ENCODE data around the gene TFPI.
"Not testable (repeated sequence)": the region's sequence is repeated elsewhere in the genome, so short reads cannot be mapped to it uniquely, and the experiment has no call there.

Gene TFPI

GRCh38 chr2:187542123-187542522, 12.1 kb downstream of the TFPI start:
- TF ChIP-seq, protein P1, sequence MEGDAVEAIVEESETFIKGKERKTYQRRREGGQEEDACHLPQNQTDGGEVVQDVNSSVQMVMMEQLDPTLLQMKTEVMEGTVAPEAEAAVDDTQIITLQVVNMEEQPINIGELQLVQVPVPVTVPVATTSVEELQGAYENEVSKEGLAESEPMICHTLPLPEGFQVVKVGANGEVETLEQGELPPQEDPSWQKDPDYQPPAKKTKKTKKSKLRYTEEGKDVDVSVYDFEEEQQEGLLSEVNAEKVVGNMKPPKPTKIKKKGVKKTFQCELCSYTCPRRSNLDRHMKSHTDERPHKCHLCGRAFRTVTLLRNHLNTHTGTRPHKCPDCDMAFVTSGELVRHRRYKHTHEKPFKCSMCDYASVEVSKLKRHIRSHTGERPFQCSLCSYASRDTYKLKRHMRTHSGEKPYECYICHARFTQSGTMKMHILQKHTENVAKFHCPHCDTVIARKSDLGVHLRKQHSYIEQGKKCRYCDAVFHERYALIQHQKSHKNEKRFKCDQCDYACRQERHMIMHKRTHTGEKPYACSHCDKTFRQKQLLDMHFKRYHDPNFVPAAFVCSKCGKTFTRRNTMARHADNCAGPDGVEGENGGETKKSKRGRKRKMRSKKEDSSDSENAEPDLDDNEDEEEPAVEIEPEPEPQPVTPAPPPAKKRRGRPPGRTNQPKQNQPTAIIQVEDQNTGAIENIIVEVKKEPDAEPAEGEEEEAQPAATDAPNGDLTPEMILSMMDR (IDR thresholded peaks at IDR 0.05; ENCODE audit: low read depth, low read length): no peak
- DNase-seq (ENCODE audit: low read depth, low spot score): no peak
- in situ Hi-C loops (cut with HindIII; ENCODE audit: low sequenced_read_pairs): no loop called here
- H3K4me3 ChIP-seq (ENCODE audit: low read depth, low read length): no peak overlapping the region

- no peak overlapping the region for H3K4me3 ChIP-seq (ENCODE audit: low read depth, low read length)
- in situ Hi-C loops (cut with HindIII; ENCODE audit: low sequenced_read_pairs): no loop called here
- peak; percentile 95 for DNase-seq (ENCODE audit: low read depth, low spot score)
- TF ChIP-seq, protein P1 (IDR thresholded peaks at IDR 0.05; ENCODE audit: low read depth, low read length): no peak
Measured at GRCh38 chr2:187541086-187542085, 12.8 kb downstream of the TFPI start.

DNA sequence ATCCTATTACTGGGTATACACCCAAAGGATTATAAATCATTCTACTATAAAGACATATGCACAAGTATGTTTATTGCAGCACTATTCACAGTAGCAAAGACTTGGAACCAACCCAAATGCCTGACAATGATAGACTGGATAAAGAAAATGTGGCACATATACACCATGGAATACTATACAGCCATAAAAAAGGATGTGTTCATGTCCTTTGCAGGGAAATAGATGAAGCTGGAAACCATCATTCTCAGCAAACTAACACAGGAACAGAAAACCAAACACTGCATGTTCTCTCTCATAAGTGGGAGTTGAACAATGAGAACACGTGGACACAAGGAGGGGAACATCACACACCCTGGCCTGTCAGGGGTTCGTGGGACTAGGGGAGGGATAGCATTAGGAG, 16.0 kb downstream of the TFPI start:
- DNase-seq (ENCODE audit: low read depth, low spot score); in situ Hi-C loops (cut with HindIII; ENCODE audit: low sequenced_read_pairs); H3K4me3 ChIP-seq (ENCODE audit: low read depth, low read length): not testable (repeated sequence)

GRCh38 chr2:187535381-187535780, 18.9 kb downstream of the TFPI start:
- DNase-seq (ENCODE audit: low read depth, low spot score); H3K4me3 ChIP-seq (ENCODE audit: low read depth, low read length); in situ Hi-C loops (cut with HindIII; ENCODE audit: low sequenced_read_pairs): not testable (repeated sequence)

GRCh38 chr2:187532333-187533120, 21.7 kb downstream of the TFPI start:
- TF ChIP-seq, protein P1 (IDR thresholded peaks at IDR 0.05; ENCODE audit: low read depth, low read length): no peak
- in situ Hi-C loops (cut with HindIII; ENCODE audit: low sequenced_read_pairs): no loop called here
- H3K4me3 ChIP-seq (ENCODE audit: low read depth, low read length): no peak overlapping the region
- DNase-seq (ENCODE audit: low read depth, low spot score): no peak

DNA sequence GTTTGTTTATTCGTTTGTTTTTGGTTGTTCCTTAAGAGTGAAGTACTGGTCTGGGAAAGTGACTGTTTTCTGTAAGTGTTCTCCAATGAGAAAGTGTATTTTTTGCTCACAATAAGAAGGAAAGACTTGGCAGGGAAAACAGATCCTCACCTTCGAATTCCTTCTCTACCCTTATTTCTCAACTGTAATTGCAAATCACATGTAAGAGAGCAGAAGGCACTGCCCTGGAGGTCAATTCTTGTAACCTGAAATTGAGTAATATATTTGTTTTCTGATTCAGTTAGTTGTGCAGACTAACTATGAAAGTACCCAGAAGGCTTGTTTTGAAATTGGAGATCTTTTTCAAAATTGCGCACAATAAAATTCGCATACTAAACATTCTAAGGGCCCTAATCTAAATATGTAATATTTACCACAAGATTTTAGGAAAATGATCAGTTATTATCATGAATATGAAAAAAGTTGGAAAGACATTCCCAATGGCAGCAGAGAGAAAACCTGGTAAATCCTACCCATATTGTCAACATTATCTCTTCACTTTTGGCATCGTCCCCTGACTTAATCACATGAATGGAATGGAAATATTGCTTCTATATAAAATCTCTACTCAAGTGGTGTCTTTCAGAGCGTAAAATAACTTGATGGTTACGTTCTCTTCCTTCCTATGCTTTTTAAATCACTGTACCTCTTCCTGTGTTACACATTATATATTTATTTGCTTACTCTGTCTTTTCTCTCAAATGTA, 24.1 kb downstream of the TFPI start:
- TF ChIP-seq, protein P1 (IDR thresholded peaks at IDR 0.05; ENCODE audit: low read depth, low read length): no peak
- DNase-seq (ENCODE audit: low read depth, low spot score): no peak

GRCh38 chr2:187529248-187529976, 24.8 kb downstream of the TFPI start:
- DNase-seq (ENCODE audit: low read depth, low spot score): no peak
- TF ChIP-seq, protein P1 (IDR thresholded peaks at IDR 0.05; ENCODE audit: low read depth, low read length): no peak
- H3K4me3 ChIP-seq (ENCODE audit: low read depth, low read length): no peak overlapping the region
- in situ Hi-C loops (cut with HindIII; ENCODE audit: low sequenced_read_pairs): no loop called here

More for the DNA sequence above, 24.1 kb downstream of the TFPI start:
- in situ Hi-C loops (cut with HindIII; ENCODE audit: low sequenced_read_pairs): no loop called here
- no peak overlapping the region for H3K4me3 ChIP-seq (ENCODE audit: low read depth, low read length)
